ENCODE results near the gene CEP55. TPM values are rescaled to one million over a fixed set of nuclear protein-coding genes. Genes with fewer than 3 reads are reported as not detected.

The CEP55 gene
- total RNA-seq, 1 experiment from 2014 or later: 39.4 TPM

DNA sequence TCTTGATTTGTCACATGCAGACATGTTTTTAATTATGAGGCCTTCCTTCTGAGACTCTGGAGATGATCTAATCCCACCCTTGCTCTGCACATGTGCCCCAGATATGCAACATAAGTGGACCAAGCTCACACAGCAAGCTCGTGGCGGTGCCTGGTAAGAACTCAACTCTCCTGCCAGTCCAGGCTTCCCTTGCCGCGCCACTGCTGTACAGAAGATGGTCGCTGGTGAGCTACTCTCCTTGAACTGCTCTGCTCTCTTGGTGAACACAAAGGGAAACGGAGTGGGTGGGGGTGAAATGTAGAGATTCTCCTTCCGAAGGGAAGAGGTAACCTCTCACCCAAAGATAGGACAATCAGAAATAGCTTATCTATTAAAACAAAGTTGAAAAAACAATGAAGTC, 39.9 kb upstream of the CEP55 start:
- Mint-ChIP-seq H3K4me1 (ENCODE audit: insufficient read depth, unreplicated experiment) (peaks cover 26% of the 10 kb centered on the region), H3K27me3 (ENCODE audit: insufficient read depth, unreplicated experiment) (no peaks in the 10 kb centered on the region), H3K36me3 (ENCODE audit: insufficient read depth, unreplicated experiment) (peaks cover 60% of the 10 kb centered on the region), H3K9me3 (ENCODE audit: unreplicated experiment) (no peaks in the 10 kb centered on the region), H3K27ac (ENCODE audit: low read depth, unreplicated experiment) (peak overlapping the region; percentile 67), H3K4me3 (ENCODE audit: unreplicated experiment) (no peak overlapping the region)
- CTCF ChIA-PET: interaction anchor here (0.8 to 18.2 kb wide), 5 partner anchors 9 to 80 kb away, joined by 3 to 178 read pairs (median 5); partner anchors contain the start of gene MYOF
- POLR2A ChIA-PET: interaction anchor here (31.9 to 39.8 kb wide), 2 partner anchors 2 to 12 kb away, joined by 2342 read pairs; partner anchors contain the start of gene MYOF
- DNase-seq (ENCODE audit: unreplicated experiment): no peak
- no TSS peak for BruUV-seq (replicated peaks)
- intact Hi-C loops (cut with micrococcal nuclease): no loop called here
- TF ChIP-seq, protein P1, sequence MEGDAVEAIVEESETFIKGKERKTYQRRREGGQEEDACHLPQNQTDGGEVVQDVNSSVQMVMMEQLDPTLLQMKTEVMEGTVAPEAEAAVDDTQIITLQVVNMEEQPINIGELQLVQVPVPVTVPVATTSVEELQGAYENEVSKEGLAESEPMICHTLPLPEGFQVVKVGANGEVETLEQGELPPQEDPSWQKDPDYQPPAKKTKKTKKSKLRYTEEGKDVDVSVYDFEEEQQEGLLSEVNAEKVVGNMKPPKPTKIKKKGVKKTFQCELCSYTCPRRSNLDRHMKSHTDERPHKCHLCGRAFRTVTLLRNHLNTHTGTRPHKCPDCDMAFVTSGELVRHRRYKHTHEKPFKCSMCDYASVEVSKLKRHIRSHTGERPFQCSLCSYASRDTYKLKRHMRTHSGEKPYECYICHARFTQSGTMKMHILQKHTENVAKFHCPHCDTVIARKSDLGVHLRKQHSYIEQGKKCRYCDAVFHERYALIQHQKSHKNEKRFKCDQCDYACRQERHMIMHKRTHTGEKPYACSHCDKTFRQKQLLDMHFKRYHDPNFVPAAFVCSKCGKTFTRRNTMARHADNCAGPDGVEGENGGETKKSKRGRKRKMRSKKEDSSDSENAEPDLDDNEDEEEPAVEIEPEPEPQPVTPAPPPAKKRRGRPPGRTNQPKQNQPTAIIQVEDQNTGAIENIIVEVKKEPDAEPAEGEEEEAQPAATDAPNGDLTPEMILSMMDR (IDR thresholded peaks at IDR 0.05; ENCODE audit: unreplicated experiment): no peak

DNA sequence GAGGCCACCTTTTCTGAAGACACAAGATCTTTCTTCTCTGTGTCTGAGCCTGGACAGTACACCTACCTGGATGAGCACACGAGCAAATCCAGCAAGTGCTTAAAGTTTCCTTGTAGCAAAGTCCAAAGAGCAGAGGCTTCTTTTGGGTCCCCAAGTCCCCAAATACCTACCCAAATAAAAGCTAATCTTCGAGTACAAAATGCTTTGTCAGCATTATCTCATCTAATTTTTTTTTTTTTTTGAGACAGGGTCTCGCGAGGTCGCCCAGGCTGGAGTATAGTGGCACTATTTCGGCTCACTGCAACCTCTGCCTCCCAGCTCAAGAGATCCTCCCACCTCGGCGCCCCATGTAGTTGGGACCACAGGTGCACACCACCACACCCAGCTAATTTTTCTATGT, 38.9 kb upstream of the CEP55 start:
- no peak overlapping the region for H3K4me3 Mint-ChIP-seq (ENCODE audit: unreplicated experiment)
- ChIA-PET CTCF (interaction anchor here (0.6 to 18.2 kb wide), 8 partner anchors 9 to 81 kb away, joined by 4 to 178 read pairs (median 6); partner anchors contain the start of gene MYOF), POLR2A (interaction anchor here (0.7 to 39.8 kb wide), 3 partner anchors 3 to 31 kb away, joined by 5 to 2342 read pairs (median 2342); partner anchors contain the start of gene MYOF)
- peak overlapping the region; percentile 98 for H3K27ac Mint-ChIP-seq (ENCODE audit: low read depth, unreplicated experiment)
- H3K27me3 Mint-ChIP-seq (ENCODE audit: insufficient read depth, unreplicated experiment): no peaks in the 10 kb centered on the region
- intact Hi-C loops (cut with micrococcal nuclease): no loop called here
- peaks cover 51% of the 10 kb centered on the region for H3K36me3 Mint-ChIP-seq (ENCODE audit: insufficient read depth, unreplicated experiment)
- TF ChIP-seq, protein P1 (IDR thresholded peaks at IDR 0.05; ENCODE audit: unreplicated experiment): no peak
- no TSS peak for BruUV-seq (replicated peaks)
- no peak for DNase-seq (ENCODE audit: unreplicated experiment)
- H3K4me1 Mint-ChIP-seq (ENCODE audit: insufficient read depth, unreplicated experiment): peaks cover 33% of the 10 kb centered on the region
- H3K9me3 Mint-ChIP-seq (ENCODE audit: unreplicated experiment): no peaks in the 10 kb centered on the region

DNA sequence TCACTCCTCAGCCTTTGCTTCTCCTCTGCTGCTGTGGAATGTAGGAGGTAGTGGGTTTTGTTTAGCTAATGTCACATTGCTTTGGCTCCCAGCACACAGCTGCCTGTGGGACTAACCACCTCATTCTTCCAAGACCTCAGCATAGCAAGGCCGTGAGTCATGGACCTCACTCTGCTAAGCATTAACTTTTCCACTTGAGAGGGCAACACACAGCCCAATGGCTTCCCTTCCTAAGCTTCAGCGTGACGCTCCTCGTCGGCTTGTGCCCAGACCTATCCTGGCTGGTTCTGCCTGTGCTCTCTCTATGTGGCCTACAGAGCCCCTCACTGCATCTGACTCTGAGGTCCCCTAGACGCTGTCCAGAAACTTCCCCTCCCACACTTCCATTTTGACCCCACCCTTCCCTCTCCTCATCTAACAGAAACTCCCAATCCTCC, 37.6 kb upstream of the CEP55 start:
- intact Hi-C loops (cut with micrococcal nuclease): no loop called here
- POLR2A ChIA-PET: interaction anchor here (0.6 to 39.8 kb wide), 5 partner anchors 4 to 137 kb away, joined by 3 to 2342 read pairs (median 10); partner anchors contain the start of gene MYOF
- no TSS peak for BruUV-seq (replicated peaks)
- Mint-ChIP-seq H3K9me3 (ENCODE audit: unreplicated experiment) (no peaks in the 10 kb centered on the region), H3K4me3 (ENCODE audit: unreplicated experiment) (peak overlapping the region; percentile 67), H3K36me3 (ENCODE audit: insufficient read depth, unreplicated experiment) (peaks cover 45% of the 10 kb centered on the region), H3K27me3 (ENCODE audit: insufficient read depth, unreplicated experiment) (no peaks in the 10 kb centered on the region), H3K4me1 (ENCODE audit: insufficient read depth, unreplicated experiment) (peaks cover 41% of the 10 kb centered on the region), H3K27ac (ENCODE audit: low read depth, unreplicated experiment) (peak overlapping the region; percentile 98)
- peak; percentile 94 for DNase-seq (ENCODE audit: unreplicated experiment)
- CTCF ChIA-PET: interaction anchor here (0.6 to 18.2 kb wide), 9 partner anchors 11 to 82 kb away, joined by 3 to 178 read pairs (median 4); partner anchors contain the start of gene MYOF
- TF ChIP-seq, protein P1 (IDR thresholded peaks at IDR 0.05; ENCODE audit: unreplicated experiment): no peak

GRCh38 chr10:93459466-93459865, 36.9 kb upstream of the CEP55 start:
- no TSS peak for BruUV-seq (replicated peaks)
- POLR2A ChIA-PET: interaction anchor here (0.6 to 39.8 kb wide), 4 partner anchors 5 to 137 kb away, joined by 3 to 2342 read pairs (median 1176); partner anchors contain the start of gene MYOF
- TF ChIP-seq, protein P1 (IDR thresholded peaks at IDR 0.05; ENCODE audit: unreplicated experiment): no peak
- no peaks in the 10 kb centered on the region for H3K9me3 Mint-ChIP-seq (ENCODE audit: unreplicated experiment)
- CTCF ChIA-PET: interaction anchor here (0.6 to 18.2 kb wide), 6 partner anchors 14 to 83 kb away, joined by 3 to 178 read pairs (median 6); partner anchors contain the start of gene MYOF
- H3K4me3 Mint-ChIP-seq (ENCODE audit: unreplicated experiment): peak overlapping the region; percentile 67
- peaks cover 39% of the 10 kb centered on the region for H3K36me3 Mint-ChIP-seq (ENCODE audit: insufficient read depth, unreplicated experiment)
- peak overlapping the region; percentile 98 for H3K27ac Mint-ChIP-seq (ENCODE audit: low read depth, unreplicated experiment)
- no peak for DNase-seq (ENCODE audit: unreplicated experiment)
- peaks cover 46% of the 10 kb centered on the region for H3K4me1 Mint-ChIP-seq (ENCODE audit: insufficient read depth, unreplicated experiment)
- intact Hi-C loops (cut with micrococcal nuclease): no loop called here
- no peaks in the 10 kb centered on the region for H3K27me3 Mint-ChIP-seq (ENCODE audit: insufficient read depth, unreplicated experiment)
